DMS153 treated with DMSO at 0.1 percent for 48 hours (cell line): ENCODE measurements around the gene TESK2.
A peak's percentile ranks its signal among the peaks of the same experiment; 100 is the strongest.
"Not testable (repeated sequence)": the region's sequence is repeated elsewhere in the genome, so short reads cannot be mapped to it uniquely, and the experiment has no call there.

ENCODE experiments used
- DNase-seq: peaks from one replicate; lab custom pipeline; 2025; ENCODE audit not compliant: unreplicated experiment; lab: John Stamatoyannopoulos, UW

TESK2 gene, protein sequence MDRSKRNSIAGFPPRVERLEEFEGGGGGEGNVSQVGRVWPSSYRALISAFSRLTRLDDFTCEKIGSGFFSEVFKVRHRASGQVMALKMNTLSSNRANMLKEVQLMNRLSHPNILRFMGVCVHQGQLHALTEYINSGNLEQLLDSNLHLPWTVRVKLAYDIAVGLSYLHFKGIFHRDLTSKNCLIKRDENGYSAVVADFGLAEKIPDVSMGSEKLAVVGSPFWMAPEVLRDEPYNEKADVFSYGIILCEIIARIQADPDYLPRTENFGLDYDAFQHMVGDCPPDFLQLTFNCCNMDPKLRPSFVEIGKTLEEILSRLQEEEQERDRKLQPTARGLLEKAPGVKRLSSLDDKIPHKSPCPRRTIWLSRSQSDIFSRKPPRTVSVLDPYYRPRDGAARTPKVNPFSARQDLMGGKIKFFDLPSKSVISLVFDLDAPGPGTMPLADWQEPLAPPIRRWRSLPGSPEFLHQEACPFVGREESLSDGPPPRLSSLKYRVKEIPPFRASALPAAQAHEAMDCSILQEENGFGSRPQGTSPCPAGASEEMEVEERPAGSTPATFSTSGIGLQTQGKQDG

DNA sequence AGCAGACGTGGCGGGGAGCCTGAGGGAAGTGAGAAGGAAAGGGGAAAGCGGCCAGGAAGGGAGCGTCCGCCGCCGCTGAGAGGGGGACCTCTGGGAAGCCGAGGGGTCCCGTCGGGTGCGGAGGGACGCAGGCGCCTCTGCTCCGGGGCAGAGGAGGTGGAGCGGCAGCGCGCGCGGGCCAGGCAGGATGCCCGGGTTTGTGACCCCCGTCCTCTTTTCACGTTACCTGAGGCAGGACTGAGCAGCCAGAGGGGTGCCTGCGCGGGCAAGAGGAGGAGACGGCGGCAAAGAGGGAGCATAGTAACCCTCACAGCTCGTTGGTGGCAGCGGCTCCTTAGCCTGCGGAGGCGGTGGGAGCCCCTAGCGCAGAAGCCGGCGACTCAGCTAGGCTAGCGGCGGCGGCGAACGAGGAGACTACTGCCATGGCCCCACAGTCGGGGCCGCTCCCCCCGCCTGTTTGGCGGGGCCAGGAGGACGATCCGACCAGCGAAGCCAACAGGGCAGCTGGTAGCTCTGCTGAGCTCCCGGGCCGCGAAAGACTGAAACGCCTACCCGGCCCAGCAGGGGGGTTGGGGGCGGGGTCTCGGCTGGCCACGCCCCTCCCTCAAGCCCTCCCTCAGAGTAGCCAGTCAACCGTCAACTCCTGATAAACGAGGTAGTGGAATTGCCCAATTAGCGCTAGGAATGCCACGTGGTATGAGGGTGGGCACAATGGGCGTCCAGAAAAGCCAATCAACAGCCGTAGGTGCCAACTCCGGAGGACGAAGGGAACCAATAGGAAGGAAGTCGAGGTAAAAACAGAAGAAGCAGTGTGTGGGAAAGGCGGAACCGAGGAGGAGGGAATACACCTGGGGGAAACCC is at the start of gene TESK2:
TESK2 (minus strand) TSS at position 538 of the 861 bp plus-strand sequence. CDS start 33,378 bp downstream, outside the sequence.
- peak; percentile 100 for DNase-seq

DNA sequence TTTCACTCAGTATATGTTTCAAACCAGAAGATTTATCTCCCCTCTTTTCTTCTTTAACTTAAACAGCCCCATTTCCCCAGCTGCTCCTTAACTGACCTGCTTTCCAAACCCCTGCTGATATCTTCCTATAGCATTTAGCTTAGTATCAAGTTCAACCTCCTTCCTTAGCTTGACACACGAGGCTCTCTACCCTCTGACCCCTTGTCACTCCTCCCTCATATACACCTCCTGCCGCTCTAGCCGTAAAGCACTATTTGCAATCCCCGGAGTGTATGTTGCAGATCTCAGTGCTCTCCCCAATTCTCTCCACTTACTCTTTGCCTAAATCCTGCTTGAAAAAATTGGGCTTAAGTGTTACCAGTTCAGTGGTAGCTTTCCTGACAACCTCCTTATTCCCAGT is 45.9 kb upstream of the TESK2 start:
- no peak for DNase-seq

DNA sequence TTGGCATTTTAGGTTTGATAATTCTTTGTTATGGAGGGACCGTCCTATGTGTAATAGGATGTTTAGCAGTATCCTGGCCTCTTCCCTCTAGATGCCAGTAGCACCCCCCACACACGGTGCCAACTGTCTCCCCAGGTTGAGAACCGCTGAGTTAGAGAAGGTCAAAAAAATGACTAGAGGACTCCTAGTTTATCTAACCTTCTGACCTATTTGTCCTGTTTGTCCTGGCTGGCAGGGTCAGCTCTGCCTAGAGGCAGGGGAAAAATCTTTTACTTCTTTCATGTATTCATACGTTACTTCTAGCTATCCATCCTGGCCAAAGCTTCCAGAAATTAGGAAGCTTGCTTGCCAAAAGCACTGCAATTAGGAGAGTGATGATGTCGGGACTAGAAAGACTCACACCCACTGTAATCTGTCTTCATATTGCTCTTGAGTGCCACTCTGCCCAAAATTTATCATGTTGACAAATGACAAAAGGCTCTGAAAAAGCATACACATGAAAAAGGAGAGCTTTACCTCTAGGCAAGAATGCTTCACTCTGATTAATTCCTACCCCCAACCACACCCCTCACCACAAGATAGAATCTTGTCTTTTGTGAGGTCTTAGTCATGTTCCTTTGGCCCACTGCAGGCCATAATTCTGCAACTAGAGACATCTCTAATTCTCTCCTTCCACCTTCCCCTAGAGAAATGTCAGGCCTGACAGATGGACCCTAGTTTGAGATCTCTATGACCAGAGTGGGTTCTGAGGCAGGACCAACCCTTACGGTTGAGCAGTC is 45.2 kb upstream of the TESK2 start:
- no peak for DNase-seq

DNA sequence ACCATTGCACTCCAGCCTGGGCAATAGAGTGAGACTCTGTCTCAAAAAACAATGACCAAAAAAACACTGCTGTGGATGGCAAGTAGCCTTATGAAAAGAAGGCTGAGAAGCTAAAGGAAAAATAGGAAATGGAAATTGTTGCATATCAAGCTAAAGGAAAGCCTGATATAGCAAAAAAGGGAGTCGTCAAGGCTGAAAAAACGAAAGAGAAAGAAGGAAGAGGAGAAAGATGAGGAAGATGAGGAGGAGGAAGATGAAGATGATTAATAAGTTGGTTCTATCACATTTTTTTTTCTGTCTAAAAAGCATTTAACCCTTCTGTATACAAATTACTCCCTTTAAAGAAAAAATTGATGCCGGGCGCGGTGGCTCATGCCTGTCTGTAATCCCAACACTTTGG is 40.9 kb upstream of the TESK2 start:
- DNase-seq = no peak

DNA sequence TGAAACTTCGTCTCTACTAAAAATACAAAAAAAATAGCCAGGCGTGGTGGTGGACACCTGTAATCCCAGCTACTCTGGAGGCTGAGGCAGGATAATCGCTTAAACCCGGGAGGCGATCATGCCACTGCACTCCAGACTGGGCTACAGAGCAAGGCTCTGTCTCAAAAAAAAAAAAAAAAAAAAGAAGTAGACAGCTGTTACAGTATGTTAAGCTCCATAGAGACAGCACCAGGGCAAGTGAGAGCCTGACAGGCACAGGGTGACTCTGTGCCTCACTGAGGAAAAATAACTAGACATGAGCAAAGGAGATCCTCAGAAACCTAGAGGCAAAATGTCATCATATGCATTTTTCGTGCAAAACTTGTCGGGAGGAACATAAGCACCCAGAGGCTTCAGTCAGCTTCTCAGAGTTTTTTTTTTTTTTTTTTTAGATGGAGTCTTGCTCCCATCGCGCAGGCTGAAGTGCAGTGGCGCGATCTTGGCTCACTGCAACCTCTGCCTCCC is 39.7 kb upstream of the TESK2 start:
- DNase-seq = no peak

DNA sequence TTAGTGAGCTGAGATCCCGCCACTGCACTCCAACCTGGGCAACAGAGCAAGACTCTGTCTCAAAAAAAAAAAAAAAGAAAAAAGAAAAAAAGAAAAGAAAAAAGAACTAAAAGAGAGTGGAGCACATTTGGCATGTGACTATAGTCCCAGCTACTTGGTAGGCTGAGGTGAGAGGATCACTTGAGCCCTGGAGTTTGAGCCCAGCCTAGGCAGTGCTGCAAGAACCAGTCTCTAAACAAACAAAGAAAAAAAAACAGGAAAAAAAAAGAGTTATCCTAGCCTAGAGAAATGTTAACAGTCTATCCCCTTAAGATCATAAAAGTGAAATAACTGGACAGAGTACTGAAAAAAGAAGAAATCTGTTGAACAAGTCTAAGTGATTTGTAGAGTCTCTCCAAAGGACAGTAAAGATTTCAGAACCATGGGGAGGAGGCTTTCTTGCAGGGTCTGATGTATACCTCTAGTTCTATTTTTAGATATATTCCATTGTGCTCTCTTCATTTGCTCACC is 35.2 kb upstream of the TESK2 start:
- no peak for DNase-seq

DNA sequence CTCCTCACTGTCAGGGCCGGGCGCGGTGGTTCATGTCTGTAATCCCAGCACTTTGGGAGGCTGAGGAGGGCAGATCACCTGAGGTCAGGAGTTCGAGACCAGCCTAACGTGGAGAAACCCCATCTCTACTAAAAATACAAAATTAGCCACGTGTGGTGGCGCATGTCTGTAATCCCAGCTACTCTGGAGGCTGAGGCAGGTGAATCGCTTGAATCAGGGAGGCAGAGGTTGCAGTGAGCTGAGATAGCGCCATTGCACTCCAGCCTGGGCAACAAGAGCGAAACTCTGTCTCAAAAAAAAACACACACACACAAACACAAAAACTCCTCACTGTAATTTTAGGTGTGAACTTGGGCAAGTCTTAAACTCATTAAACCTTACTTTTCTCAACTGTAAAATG is 33.0 kb upstream of the TESK2 start:
- not testable (repeated sequence) for DNase-seq

DNA sequence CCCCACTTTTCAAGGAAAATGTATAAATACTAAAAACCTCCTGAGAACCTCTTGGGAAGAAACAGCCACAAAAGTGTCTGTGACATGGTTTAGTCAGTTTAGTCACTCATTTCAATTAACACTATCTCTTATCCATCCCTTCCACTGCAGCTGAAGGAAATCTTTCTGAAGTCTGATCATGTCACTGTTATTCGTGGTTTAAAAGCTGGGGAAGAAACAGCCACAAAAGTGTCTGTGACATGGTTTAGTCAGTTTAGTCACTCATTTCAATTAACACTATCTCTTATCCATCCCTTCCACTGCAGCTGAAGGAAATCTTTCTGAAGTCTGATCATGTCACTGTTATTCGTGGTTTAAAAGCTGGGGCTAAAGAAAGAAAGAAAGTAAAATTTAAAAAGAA is 32.6 kb upstream of the TESK2 start:
- not testable (repeated sequence) for DNase-seq

DNA sequence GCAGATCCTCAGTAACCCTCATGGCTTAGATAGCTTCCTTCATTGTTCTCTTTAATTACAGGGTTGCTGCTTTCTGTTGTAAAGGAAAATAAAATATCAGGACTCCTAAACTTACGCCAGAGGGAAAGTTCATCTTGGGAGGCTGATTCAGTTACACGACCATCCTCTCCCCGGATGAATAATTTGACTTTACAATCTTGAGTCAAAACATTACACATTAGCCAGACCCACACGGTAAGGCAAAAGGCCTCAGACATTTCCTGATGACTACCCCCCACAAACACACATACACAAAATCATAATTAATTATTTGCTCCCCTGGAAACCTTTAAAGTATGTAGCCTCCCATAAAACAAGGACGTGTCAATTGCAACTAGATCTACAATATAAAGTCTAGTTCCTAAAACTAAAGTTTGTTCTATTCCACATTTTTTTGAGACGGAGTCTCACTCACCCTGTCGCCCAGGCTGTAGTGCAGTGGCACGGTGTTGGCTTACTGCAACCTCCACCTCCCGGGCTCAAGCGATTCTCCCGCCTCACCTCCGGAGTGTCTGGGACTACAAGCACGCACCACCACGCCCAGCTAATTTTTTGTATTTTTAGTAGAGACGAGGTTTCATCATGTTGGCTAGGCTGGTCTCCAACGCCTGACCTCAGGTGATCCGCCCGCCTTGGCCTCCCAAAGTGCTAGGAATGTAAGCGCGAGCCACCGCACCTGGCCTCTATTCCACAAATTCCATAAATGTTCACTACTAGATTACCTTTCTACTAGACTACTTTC is 31.6 kb upstream of the TESK2 start:
- DNase-seq = no peak

DNA sequence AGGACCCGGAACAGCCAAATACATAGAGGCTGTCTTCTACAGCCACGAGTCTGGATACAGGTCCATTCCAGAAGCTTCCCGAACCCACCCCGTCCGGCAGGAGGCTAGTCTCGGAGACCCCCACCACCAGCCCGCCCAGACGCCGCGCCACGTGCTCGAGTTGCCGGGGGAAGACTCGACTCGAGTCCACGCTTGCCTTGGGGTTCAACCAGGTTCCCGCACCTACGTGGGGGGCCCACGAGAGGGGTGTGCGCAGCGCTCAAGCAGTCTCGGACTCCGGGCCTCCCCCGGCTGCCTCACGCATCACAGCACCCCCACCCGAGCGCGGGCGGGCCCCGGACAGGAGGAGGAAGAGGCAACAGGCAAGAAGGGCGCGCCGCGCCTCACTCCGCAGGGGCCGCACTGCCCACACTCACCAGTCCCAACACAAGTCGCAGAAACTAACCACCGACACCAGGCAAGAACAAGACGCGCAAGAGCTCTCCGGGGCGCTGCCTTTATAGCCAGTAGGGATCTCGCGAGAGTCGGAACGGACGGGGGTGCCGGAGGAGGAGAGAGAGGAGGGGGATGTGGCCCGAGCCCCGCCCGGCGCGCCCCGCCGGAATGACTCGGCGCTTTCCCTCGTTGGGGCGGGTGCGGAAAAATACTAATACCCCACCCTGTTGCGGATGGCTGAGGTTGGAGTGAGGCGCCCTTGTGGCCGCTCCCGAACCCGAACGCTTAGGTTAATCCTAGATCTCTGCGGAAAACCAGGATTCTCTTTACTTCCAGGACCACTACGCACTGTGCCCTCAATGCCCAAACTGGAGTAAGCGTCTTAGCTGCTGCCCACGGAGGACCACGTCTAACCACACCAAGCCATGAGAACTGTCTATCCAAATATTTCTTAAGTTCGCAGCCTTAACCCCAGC is 30.7 kb upstream of the TESK2 start, which contains the start of gene PRDX1:
PRDX1 (minus strand) TSS at position 472 of the 911 bp plus-strand sequence. CDS start 2,841 bp downstream, outside the sequence.
- peak; percentile 95 for DNase-seq

DNA sequence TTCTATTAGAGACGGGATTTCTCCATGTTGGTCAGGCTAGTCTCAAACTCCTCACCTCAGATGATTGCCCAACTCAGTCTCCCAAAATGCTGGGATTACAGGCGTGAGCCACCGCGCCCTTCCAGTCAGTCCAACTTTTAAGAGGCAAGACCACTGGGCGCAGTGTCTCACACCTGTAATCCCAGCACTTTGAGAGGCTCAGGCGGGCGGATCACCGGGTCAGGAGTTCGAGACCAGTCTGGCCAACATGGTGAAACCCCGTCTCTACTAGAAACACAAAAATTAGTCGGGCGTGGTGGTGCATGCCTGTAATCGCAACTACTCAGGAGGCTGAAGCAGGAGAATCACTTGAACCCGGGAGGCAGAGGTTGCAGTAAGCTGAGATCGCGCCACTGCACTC is 28.8 kb upstream of the TESK2 start:
- not testable (repeated sequence) for DNase-seq

DNA sequence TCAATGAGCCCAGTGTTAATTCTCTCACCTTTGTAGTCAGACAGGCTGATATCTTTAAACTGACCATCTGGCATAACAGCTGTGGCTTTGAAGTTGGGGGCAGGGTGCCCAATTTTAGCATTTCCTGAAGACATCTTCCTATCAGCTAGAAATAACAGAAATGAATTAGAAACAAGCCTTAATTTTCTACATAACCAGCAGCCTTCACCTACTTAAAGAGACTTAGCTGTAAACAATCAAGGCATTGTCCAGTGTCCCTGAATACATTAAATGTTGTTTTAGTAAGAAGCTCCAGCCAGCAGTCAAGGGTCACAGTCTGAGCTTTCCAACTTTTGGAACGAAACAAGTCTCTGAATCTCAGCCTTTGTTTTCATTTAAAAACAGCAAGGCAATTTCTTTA is 27.9 kb upstream of the TESK2 start:
- no peak for DNase-seq

DNA sequence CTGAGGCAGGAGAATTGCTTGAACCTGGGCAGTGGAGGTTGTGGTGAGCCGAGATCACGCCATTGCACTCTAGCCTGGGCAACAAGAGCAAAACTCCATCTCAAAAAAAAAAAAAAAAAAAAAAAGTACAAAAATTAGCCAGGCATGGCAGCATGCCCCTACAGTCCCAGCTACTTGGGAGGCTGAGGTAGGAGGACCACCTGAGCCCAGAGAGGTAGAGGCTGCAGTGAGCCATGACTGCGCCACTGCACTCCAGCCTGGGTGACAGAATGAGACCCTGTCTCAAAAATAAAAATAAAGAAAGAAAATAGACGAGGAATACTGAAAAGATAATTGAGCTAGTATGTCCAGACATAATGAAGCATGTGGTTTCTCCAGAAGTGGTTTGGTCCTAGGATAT is 27.4 kb upstream of the TESK2 start:
- not testable (repeated sequence) for DNase-seq

DNA sequence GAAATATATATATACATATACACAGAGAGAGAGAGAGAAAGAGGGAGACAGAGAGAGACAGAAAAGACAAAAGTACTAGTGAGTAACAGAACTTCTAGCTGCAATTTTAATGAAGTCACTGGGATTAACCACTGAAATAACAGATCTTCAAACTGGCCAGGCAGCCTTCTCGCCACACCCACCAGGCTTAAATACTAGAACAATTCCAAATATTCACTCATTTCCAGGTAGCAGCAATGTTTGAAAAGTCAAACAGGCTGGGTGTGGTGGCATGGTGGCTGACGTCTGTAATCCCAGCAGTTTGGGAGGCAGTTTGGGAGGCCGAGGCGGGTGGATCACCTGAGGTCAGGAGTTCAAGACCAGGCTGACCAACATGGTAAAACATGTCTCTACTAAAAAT is 25.5 kb upstream of the TESK2 start:
- DNase-seq = no peak

DNA sequence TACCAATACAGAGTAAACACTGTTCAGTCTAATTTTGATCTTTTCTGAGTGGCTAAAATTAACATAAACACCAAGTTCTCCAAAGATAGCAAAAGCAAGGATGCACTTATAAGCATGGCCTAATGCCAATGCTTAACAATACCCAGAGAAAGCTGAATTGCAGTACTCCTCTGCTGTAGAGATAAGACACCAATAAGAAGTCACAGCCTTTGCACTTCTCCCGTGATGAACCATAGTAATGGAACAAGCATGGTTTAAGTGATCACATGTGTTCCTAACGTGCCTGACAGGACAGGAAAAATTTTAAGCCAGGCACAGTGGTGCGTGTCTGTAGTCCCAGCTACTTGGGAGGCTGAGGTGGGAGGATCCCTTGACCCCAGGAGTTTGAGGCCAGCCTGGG is 25.1 kb upstream of the TESK2 start:
- no peak for DNase-seq

DNA sequence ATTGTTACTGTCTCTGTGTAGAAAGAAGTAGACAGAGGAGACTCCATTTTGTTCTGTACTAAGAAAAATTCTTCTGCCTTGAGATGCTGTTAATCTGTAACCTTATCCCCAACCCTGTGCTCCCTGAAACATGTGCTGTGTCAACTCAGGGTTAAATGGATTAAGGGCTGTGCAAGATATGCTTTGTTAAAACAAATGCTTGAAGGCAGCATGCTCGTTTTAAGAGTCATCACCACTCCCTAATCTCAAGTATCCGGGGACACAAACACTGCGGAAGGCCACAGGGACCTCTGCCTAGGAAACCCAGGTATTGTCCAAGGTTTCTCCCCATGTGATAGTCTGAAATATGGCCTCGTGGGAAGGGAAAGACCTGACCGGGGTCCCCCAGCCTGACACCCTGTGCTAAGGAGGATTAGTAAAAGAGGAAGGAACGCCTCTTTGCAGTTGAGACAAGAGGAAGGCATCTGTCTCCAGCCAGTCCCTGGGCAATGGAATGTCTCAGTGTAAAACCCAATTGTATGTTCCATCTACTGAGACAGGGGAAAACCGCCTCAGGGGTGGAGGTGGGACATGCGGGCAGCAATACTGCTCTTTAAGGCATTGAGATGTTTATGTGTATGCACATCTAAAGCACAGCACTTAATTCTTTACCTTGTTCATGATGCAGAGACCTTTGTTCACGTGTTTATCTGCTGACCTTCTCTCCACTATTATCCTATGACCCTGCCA is 22.7 kb upstream of the TESK2 start:
- not testable (repeated sequence) for DNase-seq

DNA sequence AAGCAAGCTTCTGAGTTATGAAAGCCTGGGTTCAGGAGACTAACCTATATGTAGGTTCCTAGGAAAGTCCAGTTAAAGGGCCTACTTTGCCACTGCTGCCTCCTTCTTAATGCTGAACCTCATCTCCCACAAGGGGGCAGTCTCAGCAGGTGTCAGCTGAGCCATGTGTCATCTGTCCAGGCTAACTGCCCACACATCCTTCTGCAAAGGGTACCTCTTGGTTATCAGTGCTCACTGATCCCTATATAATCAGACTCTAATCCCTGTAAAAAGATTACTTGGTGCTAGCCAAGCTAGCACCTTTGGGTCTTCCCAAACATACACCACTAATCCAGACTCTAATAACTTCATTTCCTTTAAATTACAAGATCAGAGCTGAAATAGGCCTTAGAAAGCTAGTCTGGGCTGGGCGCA is 21.7 kb upstream of the TESK2 start:
- peak; percentile 60 for DNase-seq

DNA sequence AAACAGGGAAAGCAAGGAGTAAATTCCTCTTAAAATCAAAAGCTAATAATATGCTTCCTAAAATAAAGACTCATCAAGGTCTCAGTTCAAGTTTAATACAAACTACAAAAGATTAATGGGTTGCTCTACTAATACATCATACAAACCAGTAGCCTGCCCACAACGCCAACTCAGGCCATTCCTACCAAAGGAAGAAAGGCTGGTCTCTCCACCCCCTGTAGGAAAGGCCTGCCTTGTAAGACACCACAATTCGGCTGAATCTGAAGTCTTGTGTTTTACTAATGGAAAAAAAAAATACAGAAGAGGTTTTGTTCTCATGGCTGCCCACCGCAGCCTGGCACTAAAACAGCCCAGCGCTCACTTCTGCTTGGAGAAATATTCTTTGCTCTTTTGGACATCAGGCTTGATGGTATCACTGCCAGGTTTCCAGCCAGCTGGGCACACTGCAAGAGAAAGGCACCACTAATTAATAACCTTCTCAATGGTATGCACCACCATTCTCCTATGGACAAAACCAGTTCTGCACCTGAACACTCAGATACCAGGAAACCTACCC is 20.1 kb upstream of the TESK2 start:
- no peak for DNase-seq
